NCI-H1436 treated with DMSO at 0.1 percent for 48 hours (cell line): Measurements from ENCODE around the gene ZDHHC16.
"Not testable (repeated sequence)": the region's sequence is repeated elsewhere in the genome, so short reads cannot be mapped to it uniquely, and the experiment has no call there.

ENCODE experiments used
- DNase-seq: peaks from one replicate; lab custom pipeline; 2025; lab: John Stamatoyannopoulos, UW

Gene ZDHHC16

GRCh38 chr10:97434557-97434956 is 11.4 kb upstream of the ZDHHC16 start:
- no peak for DNase-seq

GRCh38 chr10:97435211-97435610 is 10.8 kb upstream of the ZDHHC16 start:
- DNase-seq = no peak

GRCh38 chr10:97442277-97442676 is 3.7 kb upstream of the ZDHHC16 start:
- DNase-seq = no peak

- DNase-seq = no peak
Measured at GRCh38 chr10:97444212-97444611, 1.8 kb upstream of the ZDHHC16 start.

GRCh38 chr10:97445357-97445721 is 636 bp upstream of the ZDHHC16 start:
- DNase-seq = no peak

GRCh38 chr10:97450828-97451227 is 4.9 kb downstream of the ZDHHC16 start:
- no peak for DNase-seq

- no peak for DNase-seq
Measured at GRCh38 chr10:97451605-97452004, 5.6 kb downstream of the ZDHHC16 start.

GRCh38 chr10:97452352-97452751 is 6.4 kb downstream of the ZDHHC16 start:
- DNase-seq = no peak

- DNase-seq = no peak
Measured at GRCh38 chr10:97454330-97455036, 8.5 kb downstream of the ZDHHC16 start.

GRCh38 chr10:97456034-97456685 is 10.2 kb downstream of the ZDHHC16 start:
- DNase-seq = no peak

GRCh38 chr10:97456686-97457065 is 10.7 kb downstream of the ZDHHC16 start:
- DNase-seq = no peak

- DNase-seq = no peak
Measured at GRCh38 chr10:97459111-97459510, 13.1 kb downstream of the ZDHHC16 start.

GRCh38 chr10:97459933-97460332 is 14.0 kb downstream of the ZDHHC16 start:
- no peak for DNase-seq

- DNase-seq = no peak
Measured at GRCh38 chr10:97462309-97462708, 16.3 kb downstream of the ZDHHC16 start.

- peak; percentile 38 for DNase-seq
Measured at GRCh38 chr10:97463363-97464132, 17.6 kb downstream of the ZDHHC16 start.

GRCh38 chr10:97464226-97464625 is 18.3 kb downstream of the ZDHHC16 start:
- DNase-seq = no peak

- no peak for DNase-seq
Measured at GRCh38 chr10:97465982-97466381, 20.0 kb downstream of the ZDHHC16 start.

- DNase-seq = no peak
Measured at GRCh38 chr10:97466755-97467154, 20.8 kb downstream of the ZDHHC16 start.

GRCh38 chr10:97468162-97468561 is 22.2 kb downstream of the ZDHHC16 start:
- DNase-seq = no peak

- DNase-seq = not testable (repeated sequence)
Measured at GRCh38 chr10:97468781-97469180, 22.8 kb downstream of the ZDHHC16 start.

GRCh38 chr10:97474918-97475317 is 28.9 kb downstream of the ZDHHC16 start:
- no peak for DNase-seq

GRCh38 chr10:97475936-97476594 is 30.1 kb downstream of the ZDHHC16 start:
- no peak for DNase-seq

- DNase-seq = not testable (repeated sequence)
Measured at GRCh38 chr10:97479410-97479809, 33.4 kb downstream of the ZDHHC16 start.
